Measurements from ENCODE around the gene SAMD4B. TPM values are rescaled to one million over a fixed set of nuclear protein-coding genes. Genes with fewer than 3 reads are reported as not detected.

Gene SAMD4B
- total and polyA plus RNA-seq, 9 of the 15 experiments (the other 6 are each of a cell fraction or from before 2014, with no cell fraction given): 3.4 to 90.5 (median 38.0) TPM

DNA sequence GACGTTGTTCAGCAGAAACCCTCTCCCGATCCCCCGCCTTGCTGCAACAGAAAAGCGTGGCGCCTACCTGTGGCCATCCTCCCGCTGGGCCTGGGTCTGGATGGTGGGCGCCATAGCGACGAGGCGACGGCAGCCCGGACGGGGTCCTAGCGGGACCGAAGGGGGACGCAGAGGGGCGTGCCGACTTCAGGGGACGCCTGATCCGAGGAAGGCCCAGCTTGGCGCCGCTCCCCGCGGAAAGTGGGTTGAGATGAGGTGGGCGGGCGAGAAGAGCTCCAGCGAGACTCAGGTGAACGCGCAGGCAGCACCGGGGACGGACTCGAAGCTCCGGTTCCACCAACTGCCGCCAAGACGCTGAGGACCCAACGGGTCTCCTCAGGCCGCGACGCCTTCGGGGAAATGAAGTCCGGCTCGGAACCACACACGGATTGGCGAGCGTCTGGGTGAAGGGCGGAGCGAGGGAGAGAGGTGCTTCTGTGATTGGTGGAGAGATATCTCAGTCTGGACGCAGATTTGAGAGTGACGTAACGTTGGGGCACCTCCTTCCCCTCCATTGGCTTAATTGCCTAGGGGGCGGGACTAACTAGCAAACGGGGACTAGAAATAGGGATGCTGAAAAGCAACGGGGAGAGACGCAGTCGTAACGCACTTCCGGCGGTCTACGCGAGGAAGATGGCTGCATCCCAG is 48.7 kb downstream of the SAMD4B start, which contains the start of the genes MED29 and PAF1 (continued):
- TF ChIP-seq, protein P1, sequence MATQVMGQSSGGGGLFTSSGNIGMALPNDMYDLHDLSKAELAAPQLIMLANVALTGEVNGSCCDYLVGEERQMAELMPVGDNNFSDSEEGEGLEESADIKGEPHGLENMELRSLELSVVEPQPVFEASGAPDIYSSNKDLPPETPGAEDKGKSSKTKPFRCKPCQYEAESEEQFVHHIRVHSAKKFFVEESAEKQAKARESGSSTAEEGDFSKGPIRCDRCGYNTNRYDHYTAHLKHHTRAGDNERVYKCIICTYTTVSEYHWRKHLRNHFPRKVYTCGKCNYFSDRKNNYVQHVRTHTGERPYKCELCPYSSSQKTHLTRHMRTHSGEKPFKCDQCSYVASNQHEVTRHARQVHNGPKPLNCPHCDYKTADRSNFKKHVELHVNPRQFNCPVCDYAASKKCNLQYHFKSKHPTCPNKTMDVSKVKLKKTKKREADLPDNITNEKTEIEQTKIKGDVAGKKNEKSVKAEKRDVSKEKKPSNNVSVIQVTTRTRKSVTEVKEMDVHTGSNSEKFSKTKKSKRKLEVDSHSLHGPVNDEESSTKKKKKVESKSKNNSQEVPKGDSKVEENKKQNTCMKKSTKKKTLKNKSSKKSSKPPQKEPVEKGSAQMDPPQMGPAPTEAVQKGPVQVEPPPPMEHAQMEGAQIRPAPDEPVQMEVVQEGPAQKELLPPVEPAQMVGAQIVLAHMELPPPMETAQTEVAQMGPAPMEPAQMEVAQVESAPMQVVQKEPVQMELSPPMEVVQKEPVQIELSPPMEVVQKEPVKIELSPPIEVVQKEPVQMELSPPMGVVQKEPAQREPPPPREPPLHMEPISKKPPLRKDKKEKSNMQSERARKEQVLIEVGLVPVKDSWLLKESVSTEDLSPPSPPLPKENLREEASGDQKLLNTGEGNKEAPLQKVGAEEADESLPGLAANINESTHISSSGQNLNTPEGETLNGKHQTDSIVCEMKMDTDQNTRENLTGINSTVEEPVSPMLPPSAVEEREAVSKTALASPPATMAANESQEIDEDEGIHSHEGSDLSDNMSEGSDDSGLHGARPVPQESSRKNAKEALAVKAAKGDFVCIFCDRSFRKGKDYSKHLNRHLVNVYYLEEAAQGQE (IDR thresholded peaks at IDR 0.05; ENCODE audit: borderline replicate concordance): no peak
- TF ChIP-seq, protein P1 (CRISPR knock-in tag; IDR thresholded peaks at IDR 0.05; ENCODE audit: low read depth): peak; percentile 59; the same call in 1 of the 2 replicates
- TF ChIP-seq SAFB (IDR thresholded peaks at IDR 0.05; ENCODE audit: borderline replicate concordance, low read depth, low read length) (peak; percentile 12; the same call in 1 of the 2 replicates), ATF1 (CRISPR knock-in tag; IDR thresholded peaks at IDR 0.05) (peak; percentile 76), ATF1 (tag; IDR thresholded peaks at IDR 0.05) (peak; percentile 98), POLR2B (IDR thresholded peaks at IDR 0.05; ENCODE audit: low read depth, partially characterized antibody) (peak; percentile 85), MAZ (CRISPR knock-in tag; conservative IDR thresholded peaks at IDR 0.05 in 1 of 2, IDR thresholded peaks at IDR 0.05 in 1 of 2) (peak; percentile 76 to 87; a peak in 3 of 4 replicates), RB1 (IDR thresholded peaks at IDR 0.05; ENCODE audit: low read depth) (peak; percentile 94), TCF3 (CRISPR knock-in tag; IDR thresholded peaks at IDR 0.05) (0 out of 2 replicates have a peak, but pooled peaks have one; percentile 33), NFIX (CRISPR knock-in tag; IDR thresholded peaks at IDR 0.05; ENCODE audit: low read depth) (no peak), ZNF24 (IDR thresholded peaks at IDR 0.05) (no peak)
- TF ChIP-seq, protein P2, sequence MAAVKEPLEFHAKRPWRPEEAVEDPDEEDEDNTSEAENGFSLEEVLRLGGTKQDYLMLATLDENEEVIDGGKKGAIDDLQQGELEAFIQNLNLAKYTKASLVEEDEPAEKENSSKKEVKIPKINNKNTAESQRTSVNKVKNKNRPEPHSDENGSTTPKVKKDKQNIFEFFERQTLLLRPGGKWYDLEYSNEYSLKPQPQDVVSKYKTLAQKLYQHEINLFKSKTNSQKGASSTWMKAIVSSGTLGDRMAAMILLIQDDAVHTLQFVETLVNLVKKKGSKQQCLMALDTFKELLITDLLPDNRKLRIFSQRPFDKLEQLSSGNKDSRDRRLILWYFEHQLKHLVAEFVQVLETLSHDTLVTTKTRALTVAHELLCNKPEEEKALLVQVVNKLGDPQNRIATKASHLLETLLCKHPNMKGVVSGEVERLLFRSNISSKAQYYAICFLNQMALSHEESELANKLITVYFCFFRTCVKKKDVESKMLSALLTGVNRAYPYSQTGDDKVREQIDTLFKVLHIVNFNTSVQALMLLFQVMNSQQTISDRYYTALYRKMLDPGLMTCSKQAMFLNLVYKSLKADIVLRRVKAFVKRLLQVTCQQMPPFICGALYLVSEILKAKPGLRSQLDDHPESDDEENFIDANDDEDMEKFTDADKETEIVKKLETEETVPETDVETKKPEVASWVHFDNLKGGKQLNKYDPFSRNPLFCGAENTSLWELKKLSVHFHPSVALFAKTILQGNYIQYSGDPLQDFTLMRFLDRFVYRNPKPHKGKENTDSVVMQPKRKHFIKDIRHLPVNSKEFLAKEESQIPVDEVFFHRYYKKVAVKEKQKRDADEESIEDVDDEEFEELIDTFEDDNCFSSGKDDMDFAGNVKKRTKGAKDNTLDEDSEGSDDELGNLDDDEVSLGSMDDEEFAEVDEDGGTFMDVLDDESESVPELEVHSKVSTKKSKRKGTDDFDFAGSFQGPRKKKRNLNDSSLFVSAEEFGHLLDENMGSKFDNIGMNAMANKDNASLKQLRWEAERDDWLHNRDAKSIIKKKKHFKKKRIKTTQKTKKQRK (IDR thresholded peaks at IDR 0.05; ENCODE audit: borderline replicate concordance, low read depth, low read length): peak; percentile 85
- TF ChIP-seq, protein P3, sequence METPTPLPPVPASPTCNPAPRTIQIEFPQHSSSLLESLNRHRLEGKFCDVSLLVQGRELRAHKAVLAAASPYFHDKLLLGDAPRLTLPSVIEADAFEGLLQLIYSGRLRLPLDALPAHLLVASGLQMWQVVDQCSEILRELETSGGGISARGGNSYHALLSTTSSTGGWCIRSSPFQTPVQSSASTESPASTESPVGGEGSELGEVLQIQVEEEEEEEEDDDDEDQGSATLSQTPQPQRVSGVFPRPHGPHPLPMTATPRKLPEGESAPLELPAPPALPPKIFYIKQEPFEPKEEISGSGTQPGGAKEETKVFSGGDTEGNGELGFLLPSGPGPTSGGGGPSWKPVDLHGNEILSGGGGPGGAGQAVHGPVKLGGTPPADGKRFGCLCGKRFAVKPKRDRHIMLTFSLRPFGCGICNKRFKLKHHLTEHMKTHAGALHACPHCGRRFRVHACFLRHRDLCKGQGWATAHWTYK (CRISPR knock-in tag; IDR thresholded peaks at IDR 0.05): peak; percentile 61; the same call in 1 of the 2 replicates

All from K562 (cell line).